Measurements from ENCODE around the gene WDR87. TPM values are rescaled to one million over a fixed set of nuclear protein-coding genes. Genes with fewer than 3 reads are reported as not detected.

WDR87 gene
- total and polyA plus RNA-seq, 4 donors, result not detected

DNA sequence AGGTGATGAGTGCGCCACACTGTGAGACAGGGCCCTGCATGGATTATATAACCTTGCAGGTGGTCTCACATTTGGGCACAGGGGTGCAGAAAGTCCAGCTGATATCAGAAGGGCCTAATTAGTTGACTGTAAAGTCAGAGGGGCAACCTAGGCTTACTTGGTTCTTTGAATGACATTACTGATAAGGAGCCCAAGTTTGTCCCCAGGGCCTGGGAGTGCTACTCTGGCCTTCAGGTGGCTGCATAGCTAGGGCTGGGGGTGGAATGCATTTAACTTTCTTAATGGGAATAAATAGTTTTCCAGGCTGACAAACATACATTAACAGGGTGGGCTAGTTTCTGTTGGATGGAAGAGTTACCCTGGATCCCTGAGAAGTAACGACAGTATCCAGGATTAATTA lies 3.3 kb downstream of the WDR87 start:
- no peaks in the 10 kb centered on the region for H3K9me3 ChIP-seq (ENCODE audit: control insufficient read depth in 4 of 4, low read length in 3 of 4)

DNA sequence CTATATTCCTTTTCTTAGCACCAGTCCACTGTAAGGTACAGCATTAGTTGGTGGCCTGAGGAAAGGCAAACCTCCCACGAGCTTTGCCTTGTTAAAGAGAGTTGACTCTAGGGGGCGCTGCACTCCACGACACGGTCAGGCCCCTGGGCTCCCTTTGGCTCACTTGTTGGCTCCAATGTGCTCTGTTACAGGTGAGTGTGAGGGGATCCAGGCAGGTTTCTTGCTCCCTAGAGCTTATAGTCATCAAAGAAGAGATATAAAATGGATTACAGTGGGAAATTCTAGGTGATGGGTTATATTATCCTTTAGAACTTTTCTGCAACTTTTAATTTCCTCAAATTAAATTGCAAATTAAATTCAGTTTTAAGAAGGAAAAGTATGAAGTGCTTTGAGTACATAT lies 3.7 kb downstream of the WDR87 start:
- H3K9ac ChIP-seq (ENCODE audit: low read depth in 1 of 2, low read length in 2 of 2), result no peak overlapping the region
- H3K27ac ChIP-seq (ENCODE audit: low read depth in 1 of 2, low read length in 2 of 2), result no peak overlapping the region
- H3K9me3 ChIP-seq (ENCODE audit: control insufficient read depth in 4 of 4, low read length in 3 of 4), result no peaks in the 10 kb centered on the region
- no peaks in the 10 kb centered on the region for H3K36me3 ChIP-seq (ENCODE audit: control insufficient read depth in 4 of 4, insufficient read depth in 3 of 4, low read depth in 1 of 4, low read length in 3 of 4)
- peaks cover 0 to 10% (median 4%) of the 10 kb centered on the region in 4 donors for H3K4me1 ChIP-seq (ENCODE audit: control insufficient read depth in 4 of 4, insufficient read depth in 4 of 4, low read length in 3 of 4)
- 1% methylated on average over 4 of the region's 4 CpGs for WGBS
- no peak overlapping the region for H3K4me3 ChIP-seq (ENCODE audit: low read depth in 1 of 3, low read length in 3 of 3)
- TF ChIP-seq, protein P1, sequence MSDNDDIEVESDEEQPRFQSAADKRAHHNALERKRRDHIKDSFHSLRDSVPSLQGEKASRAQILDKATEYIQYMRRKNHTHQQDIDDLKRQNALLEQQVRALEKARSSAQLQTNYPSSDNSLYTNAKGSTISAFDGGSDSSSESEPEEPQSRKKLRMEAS (IDR thresholded peaks at IDR 0.05), result no peak
- TF ChIP-seq, protein P2, sequence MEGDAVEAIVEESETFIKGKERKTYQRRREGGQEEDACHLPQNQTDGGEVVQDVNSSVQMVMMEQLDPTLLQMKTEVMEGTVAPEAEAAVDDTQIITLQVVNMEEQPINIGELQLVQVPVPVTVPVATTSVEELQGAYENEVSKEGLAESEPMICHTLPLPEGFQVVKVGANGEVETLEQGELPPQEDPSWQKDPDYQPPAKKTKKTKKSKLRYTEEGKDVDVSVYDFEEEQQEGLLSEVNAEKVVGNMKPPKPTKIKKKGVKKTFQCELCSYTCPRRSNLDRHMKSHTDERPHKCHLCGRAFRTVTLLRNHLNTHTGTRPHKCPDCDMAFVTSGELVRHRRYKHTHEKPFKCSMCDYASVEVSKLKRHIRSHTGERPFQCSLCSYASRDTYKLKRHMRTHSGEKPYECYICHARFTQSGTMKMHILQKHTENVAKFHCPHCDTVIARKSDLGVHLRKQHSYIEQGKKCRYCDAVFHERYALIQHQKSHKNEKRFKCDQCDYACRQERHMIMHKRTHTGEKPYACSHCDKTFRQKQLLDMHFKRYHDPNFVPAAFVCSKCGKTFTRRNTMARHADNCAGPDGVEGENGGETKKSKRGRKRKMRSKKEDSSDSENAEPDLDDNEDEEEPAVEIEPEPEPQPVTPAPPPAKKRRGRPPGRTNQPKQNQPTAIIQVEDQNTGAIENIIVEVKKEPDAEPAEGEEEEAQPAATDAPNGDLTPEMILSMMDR (IDR thresholded peaks at IDR 0.05; ENCODE audit: low read depth, low read length, missing input control), result peak; percentile 75
- TF ChIP-seq RAD21 (IDR thresholded peaks at IDR 0.05), result peak; percentile 95 to 96
- DNase-seq (ENCODE audit: low spot score), result peak; percentile 80
- no peaks in the 10 kb centered on the region for H3K27me3 ChIP-seq (ENCODE audit: control insufficient read depth in 4 of 4, insufficient read depth in 4 of 4, low read length in 3 of 4)

More for the DNA sequence above, 3.3 kb downstream of the WDR87 start:
- no peak overlapping the region for H3K9ac ChIP-seq (ENCODE audit: low read depth in 1 of 2, low read length in 2 of 2)
- peaks cover 0 to 14% (median 9%) of the 10 kb centered on the region in 4 donors for H3K4me1 ChIP-seq (ENCODE audit: control insufficient read depth in 4 of 4, insufficient read depth in 4 of 4, low read length in 3 of 4)
- WGBS, result 93% methylated on average over 2 of the region's 2 CpGs
- no peak overlapping the region for H3K4me3 ChIP-seq (ENCODE audit: low read depth in 1 of 3, low read length in 3 of 3)
- TF ChIP-seq YY1 (IDR thresholded peaks at IDR 0.05), result no peak
- no peak for TF ChIP-seq SP1 (IDR thresholded peaks at IDR 0.05)
- no peak for TF ChIP-seq RAD21 (IDR thresholded peaks at IDR 0.05)
- TF ChIP-seq HNF4A (conservative IDR thresholded peaks at IDR 0.05), result no peak
- no peak for TF ChIP-seq EGR1 (IDR thresholded peaks at IDR 0.05; ENCODE audit: low read depth in 2 of 2)
- TF ChIP-seq, protein P1 (IDR thresholded peaks at IDR 0.05), result no peak
- no peak for TF ChIP-seq HNF4G (IDR thresholded peaks at IDR 0.05)
- TF ChIP-seq RXRA (IDR thresholded peaks at IDR 0.05), result no peak
- no peak for TF ChIP-seq NR2F2 (IDR thresholded peaks at IDR 0.05)
- no peak for TF ChIP-seq FOXA1 (IDR thresholded peaks at IDR 0.05)
- no peak for TF ChIP-seq REST (IDR thresholded peaks at IDR 0.05)
- TF ChIP-seq, protein P2 (IDR thresholded peaks at IDR 0.05; ENCODE audit: low read depth, low read length, missing input control), result no peak
- TF ChIP-seq, protein P3, sequence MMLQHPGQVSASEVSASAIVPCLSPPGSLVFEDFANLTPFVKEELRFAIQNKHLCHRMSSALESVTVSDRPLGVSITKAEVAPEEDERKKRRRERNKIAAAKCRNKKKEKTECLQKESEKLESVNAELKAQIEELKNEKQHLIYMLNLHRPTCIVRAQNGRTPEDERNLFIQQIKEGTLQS (IDR thresholded peaks at IDR 0.05), result no peak
- TF ChIP-seq GABPA (IDR thresholded peaks at IDR 0.05 in 1 of 2, conservative IDR thresholded peaks at IDR 0.05 in 1 of 2), result no peak
- no peak for TF ChIP-seq FOXA2 (IDR thresholded peaks at IDR 0.05)
- no peak for TF ChIP-seq TAF1 (conservative IDR thresholded peaks at IDR 0.05)
- no peaks in the 10 kb centered on the region for H3K27me3 ChIP-seq (ENCODE audit: control insufficient read depth in 4 of 4, insufficient read depth in 4 of 4, low read length in 3 of 4)
- no peak for DNase-seq (ENCODE audit: low spot score)
- H3K27ac ChIP-seq (ENCODE audit: low read depth in 1 of 2, low read length in 2 of 2), result no peak overlapping the region
- H3K36me3 ChIP-seq (ENCODE audit: control insufficient read depth in 4 of 4, insufficient read depth in 3 of 4, low read depth in 1 of 4, low read length in 3 of 4), result no peaks in the 10 kb centered on the region
